A673 (cell line): ENCODE measurements around the gene PHF10. TPM values are rescaled to one million over a fixed set of nuclear protein-coding genes. Genes with fewer than 3 reads are reported as not detected.

Source experiments
- BruUV-seq: library from RNA; stranded (reverse); fragments of 400-500 nt; replicated peaks from 2 replicates; lab custom pipeline; 2021; lab: Mats Ljungman, UMichigan
- CTCF ChIA-PET: fragments of 300-600 bp; sonication (Branson Sonifier 250); formaldehyde crosslinking; loops from one replicate; lab custom pipeline; 2022; ENCODE audit warnings: antibody characterized with exemption; lab: Charles Lee
- POLR2A ChIA-PET: fragments of 300-600 bp; sonication (Branson Sonifier 250); formaldehyde crosslinking; loops from one replicate; lab custom pipeline; 2022; ENCODE audit warnings: antibody characterized with exemption; ENCODE audit not compliant: low non-redundant PET; lab: Charles Lee
- DNase-seq: peaks from one replicate; pipeline ENCODE4 v3.0.0-alpha.2; 2015; ENCODE audit warnings: low spot score
- H3K27ac ChIP-seq: fragments of 200-600 bp; sonication (generic); 2 replicates; pipeline ENCODE4 v1.5.1; 2016; ENCODE audit warnings: mixed run types, low read depth, mild to moderate bottlenecking, mixed read lengths, antibody characterized with exemption, low read length; ENCODE audit not compliant: poor library complexity, severe bottlenecking
- H3K27me3 ChIP-seq: fragments of 200-600 bp; sonication (generic); replicated peaks from 2 replicates; pipeline ENCODE4 v1.6.1; 2017; ENCODE audit warnings: mixed run types, low read depth, mild to moderate bottlenecking, mixed read lengths, antibody characterized with exemption, low read length; ENCODE audit not compliant: insufficient read depth, poor library complexity
- H3K36me3 ChIP-seq: fragments of 200-600 bp; sonication (generic); 2 replicates; pipeline ENCODE4 v1.6.1; 2016; ENCODE audit warnings: mixed run types, mild to moderate bottlenecking, mixed read lengths, antibody characterized with exemption, low read length; ENCODE audit not compliant: insufficient read depth, poor library complexity, severe bottlenecking
- H3K4me1 ChIP-seq: fragments of 200-600 bp; sonication (generic); 2 replicates; pipeline ENCODE4 v1.6.1; 2017; ENCODE audit warnings: mixed run types, mild to moderate bottlenecking, mixed read lengths, antibody characterized with exemption, low read length; ENCODE audit not compliant: insufficient read depth, poor library complexity, severe bottlenecking
- H3K4me3 ChIP-seq: fragments of 200-600 bp; sonication (generic); 2 replicates; pipeline ENCODE4 v1.5.1; 2016; ENCODE audit warnings: low read depth, mixed run types, mild to moderate bottlenecking, mixed read lengths, low read length; ENCODE audit not compliant: poor library complexity, severe bottlenecking
- H3K9me3 ChIP-seq: fragments of 200-600 bp; sonication (generic); 2 replicates; pipeline ENCODE4 v1.6.1; 2016; ENCODE audit warnings: mixed run types, low read depth, mild to moderate bottlenecking, mixed read lengths, antibody characterized with exemption, low read length; ENCODE audit not compliant: poor library complexity, severe bottlenecking
- EZH2 ChIP-seq: fragments of 200-600 bp; sonication (generic); IDR thresholded peaks from 2 replicates; pipeline ENCODE4 v1.6.1; 2017; ENCODE audit warnings: borderline replicate concordance, low read depth, mild to moderate bottlenecking, mixed read lengths, antibody characterized with exemption, low read length; ENCODE audit not compliant: poor library complexity, severe bottlenecking
- intact Hi-C: fragments of 100-400 bp; cut with micrococcal nuclease; formaldehyde crosslinking; loops from one replicate; pipeline ENCODE4 v1.10.0; 2022; ENCODE audit not compliant: unreplicated experiment
- total RNA-seq: library from RNA; stranded (reverse); gene quantifications from 2 replicates; pipeline ENCODE4 v1.2.3, GENCODE V29; 2021
- TF ChIP-seq, protein P1 (sequence below): fragments of 300-800, 200-600 bp; sonication (generic); conservative IDR thresholded peaks from 2 replicates; pipeline ENCODE4 v1.5.1; 2017; ENCODE audit warnings: low read depth, mild to moderate bottlenecking, antibody characterized with exemption, low read length, moderate library complexity, mixed read lengths

The PHF10 gene
- total RNA-seq, 1 experiment from 2014 or later: 61.4 TPM

DNA sequence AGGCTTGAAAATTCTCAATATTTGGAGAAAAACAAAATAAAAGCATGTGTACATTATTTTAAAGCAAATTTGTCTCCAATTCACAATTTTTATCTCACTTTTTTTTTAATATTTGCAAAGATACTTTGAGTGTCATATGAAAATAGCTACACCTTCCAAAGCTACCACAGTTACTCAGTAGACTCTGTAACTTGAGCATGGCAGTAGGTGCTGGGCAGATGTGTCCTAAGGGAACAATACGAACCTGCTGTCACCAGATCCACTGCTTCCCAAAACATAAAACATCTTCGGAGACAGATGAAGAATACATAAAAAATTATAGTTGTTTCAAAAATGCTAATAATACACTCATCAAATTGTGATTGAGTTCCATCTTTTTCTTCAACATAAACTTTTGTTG lies 33.0 kb downstream of the PHF10 start:
- no peaks in the 10 kb centered on the region for H3K27me3 ChIP-seq
- no peak overlapping the region for H3K27ac ChIP-seq
- TF ChIP-seq, protein P1, sequence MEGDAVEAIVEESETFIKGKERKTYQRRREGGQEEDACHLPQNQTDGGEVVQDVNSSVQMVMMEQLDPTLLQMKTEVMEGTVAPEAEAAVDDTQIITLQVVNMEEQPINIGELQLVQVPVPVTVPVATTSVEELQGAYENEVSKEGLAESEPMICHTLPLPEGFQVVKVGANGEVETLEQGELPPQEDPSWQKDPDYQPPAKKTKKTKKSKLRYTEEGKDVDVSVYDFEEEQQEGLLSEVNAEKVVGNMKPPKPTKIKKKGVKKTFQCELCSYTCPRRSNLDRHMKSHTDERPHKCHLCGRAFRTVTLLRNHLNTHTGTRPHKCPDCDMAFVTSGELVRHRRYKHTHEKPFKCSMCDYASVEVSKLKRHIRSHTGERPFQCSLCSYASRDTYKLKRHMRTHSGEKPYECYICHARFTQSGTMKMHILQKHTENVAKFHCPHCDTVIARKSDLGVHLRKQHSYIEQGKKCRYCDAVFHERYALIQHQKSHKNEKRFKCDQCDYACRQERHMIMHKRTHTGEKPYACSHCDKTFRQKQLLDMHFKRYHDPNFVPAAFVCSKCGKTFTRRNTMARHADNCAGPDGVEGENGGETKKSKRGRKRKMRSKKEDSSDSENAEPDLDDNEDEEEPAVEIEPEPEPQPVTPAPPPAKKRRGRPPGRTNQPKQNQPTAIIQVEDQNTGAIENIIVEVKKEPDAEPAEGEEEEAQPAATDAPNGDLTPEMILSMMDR: no peak
- TF ChIP-seq EZH2: no peak
- peaks cover 6% of the 10 kb centered on the region for H3K36me3 ChIP-seq
- no TSS peak for BruUV-seq
- H3K4me1 ChIP-seq: no peaks in the 10 kb centered on the region
- H3K4me3 ChIP-seq: no peak overlapping the region
- intact Hi-C loops: no loop called here
- POLR2A ChIA-PET: no interaction called here
- CTCF ChIA-PET: no interaction called here
- no peak for DNase-seq
- H3K9me3 ChIP-seq: peaks cover 5% of the 10 kb centered on the region

DNA sequence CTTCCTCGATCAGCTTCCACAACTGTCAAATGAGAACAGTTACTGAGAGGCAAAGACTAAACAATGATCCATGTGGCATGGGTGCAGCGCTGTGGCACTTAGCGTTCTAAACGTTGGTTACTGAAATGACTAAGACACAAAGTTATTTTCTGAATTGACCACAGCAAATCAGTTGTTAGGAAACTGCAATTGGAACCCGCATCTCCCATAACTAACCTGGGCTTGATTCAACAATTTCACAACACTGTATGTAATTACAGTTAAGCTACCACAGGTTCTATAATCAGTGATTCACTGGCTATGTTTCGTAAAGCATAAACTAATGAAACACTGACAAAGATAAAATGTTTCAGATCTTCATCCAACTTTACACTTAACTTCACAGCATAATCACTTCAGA lies 35.0 kb downstream of the PHF10 start:
- TF ChIP-seq EZH2: no peak
- TF ChIP-seq, protein P1: no peak
- Histone ChIP-seq H3K27ac (no peak overlapping the region), H3K9me3 (peaks cover 14% of the 10 kb centered on the region), H3K4me3 (no peak overlapping the region), H3K4me1 (no peaks in the 10 kb centered on the region), H3K36me3 (peaks cover 18% of the 10 kb centered on the region), H3K27me3 (no peaks in the 10 kb centered on the region)
- ChIA-PET CTCF (no interaction called here), POLR2A (no interaction called here)
- no TSS peak for BruUV-seq
- no peak for DNase-seq
- intact Hi-C loops: no loop called here

DNA sequence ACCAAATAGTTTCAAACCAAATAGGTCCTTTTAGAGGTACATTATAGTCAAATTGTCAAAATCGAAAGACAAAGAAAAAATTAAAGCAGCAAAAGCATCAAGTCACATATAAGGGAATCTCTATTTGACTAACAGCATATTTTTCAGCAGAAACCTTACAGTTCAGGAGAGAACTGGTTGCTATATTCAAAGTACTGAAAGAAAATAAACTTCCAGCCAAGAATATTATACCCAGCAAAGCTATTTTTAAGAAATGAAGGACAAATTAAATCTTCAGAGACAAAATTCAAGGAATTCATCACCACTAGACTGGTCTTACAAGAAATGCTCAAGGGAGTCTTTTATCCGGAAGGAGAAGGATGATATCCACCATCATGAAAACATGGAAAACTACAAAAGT lies 38.4 kb downstream of the PHF10 start:
- POLR2A ChIA-PET: no interaction called here
- peaks cover 25% of the 10 kb centered on the region for H3K36me3 ChIP-seq
- no peaks in the 10 kb centered on the region for H3K27me3 ChIP-seq
- CTCF ChIA-PET: no interaction called here
- no peak overlapping the region for H3K4me3 ChIP-seq
- no peak for TF ChIP-seq EZH2
- TF ChIP-seq, protein P1: no peak
- no peak for DNase-seq
- peaks cover 14% of the 10 kb centered on the region for H3K9me3 ChIP-seq
- intact Hi-C loops: no loop called here
- H3K4me1 ChIP-seq: no peaks in the 10 kb centered on the region
- BruUV-seq: no TSS peak
- H3K27ac ChIP-seq: no peak overlapping the region
